ENCODE measurements around the gene GPR35.

Gene GPR35

GRCh38 chr2:240603846-240604245, 21.4 kb upstream of the GPR35 start:
- TF ChIP-seq CTCF (conservative IDR thresholded peaks at IDR 0.05): no peak
- no peak for TF ChIP-seq ZFX (IDR thresholded peaks at IDR 0.05)
- no peak overlapping the region for H3K27ac ChIP-seq

- H3K27ac ChIP-seq: no peak overlapping the region
- peak; percentile 67 for TF ChIP-seq CTCF (conservative IDR thresholded peaks at IDR 0.05)
- TF ChIP-seq ZFX (IDR thresholded peaks at IDR 0.05): no peak
Measured at GRCh38 chr2:240604291-240604938, 20.9 kb upstream of the GPR35 start.

- TF ChIP-seq ZFX (IDR thresholded peaks at IDR 0.05) (no peak), CTCF (conservative IDR thresholded peaks at IDR 0.05) (no peak)
- no peak overlapping the region for H3K27ac ChIP-seq
Measured at GRCh38 chr2:240604939-240605716, 20.2 kb upstream of the GPR35 start.

- no peak overlapping the region for H3K27ac ChIP-seq
- no peak for TF ChIP-seq ZFX (IDR thresholded peaks at IDR 0.05)
- TF ChIP-seq CTCF (conservative IDR thresholded peaks at IDR 0.05): no peak
Measured at GRCh38 chr2:240605867-240606743, 19.2 kb upstream of the GPR35 start.

- no peak for TF ChIP-seq ZFX (IDR thresholded peaks at IDR 0.05)
- TF ChIP-seq CTCF (conservative IDR thresholded peaks at IDR 0.05): no peak
- no peak overlapping the region for H3K27ac ChIP-seq
Measured at GRCh38 chr2:240611601-240612210, 13.6 kb upstream of the GPR35 start.

- H3K27ac ChIP-seq: no peak overlapping the region
- no peak for TF ChIP-seq ZFX (IDR thresholded peaks at IDR 0.05)
- TF ChIP-seq CTCF (conservative IDR thresholded peaks at IDR 0.05): no peak
Measured at GRCh38 chr2:240613781-240614180, 11.5 kb upstream of the GPR35 start.
